ENCODE data around the gene PRAMEF17. TPM values are rescaled to one million over a fixed set of nuclear protein-coding genes. Genes with fewer than 3 reads are reported as not detected.
"Not testable (repeated sequence)": the region's sequence is repeated elsewhere in the genome, so short reads cannot be mapped to it uniquely, and the experiment has no call there.

PRAMEF17 gene
- total and polyA plus RNA-seq, 10 of the 15 experiments (the other 5 are each of a cell fraction or from before 2014, with no cell fraction given) = not detected

GRCh38 chr1:13432251-13432650 lies 42.8 kb downstream of the PRAMEF17 start:
- BruUV-seq (replicated peaks) = no TSS peak
- no peak for FAIRE-seq
- H2AFZ ChIP-seq (ENCODE audit: control insufficient read depth, low read depth, low read length) = no peak overlapping the region
- intact Hi-C loops (cut with micrococcal nuclease; ENCODE audit: unreplicated experiment) = no loop called here
- SMC1A ChIA-PET (ENCODE audit: uncharacterized antibody, unreplicated experiment) = no interaction called here
- no peaks in the 10 kb centered on the region for H3K9me3 ChIP-seq (replicated peaks; ENCODE audit: control insufficient read depth, insufficient read depth, low read length)
- POLR2A ChIA-PET = no interaction called here
- WGBS (ENCODE audit: insufficient coverage, insufficient replicate concordance, low lambda C conversion rate, missing lambda C conversion rate) = 34% methylated on average over 3 of the region's 3 CpGs
- no peak for ATAC-seq
- H3K79me2 ChIP-seq (ENCODE audit: control insufficient read depth, insufficient read depth, low read length) = no peaks in the 10 kb centered on the region
- H3K27me3 ChIP-seq (replicated peaks in 1 of 2; ENCODE audit: control insufficient read depth in 2 of 2, insufficient read depth in 2 of 2, low read length in 1 of 2) = no peaks in the 10 kb centered on the region
- no peaks in the 10 kb centered on the region for H3K36me3 ChIP-seq (ENCODE audit: control insufficient read depth in 2 of 2, insufficient read depth in 2 of 2, low read length in 1 of 2)
- no peak overlapping the region for H3K4me3 ChIP-seq
- H4K20me1 ChIP-seq (ENCODE audit: control insufficient read depth, insufficient read depth) = no peaks in the 10 kb centered on the region
- DNase-seq (ENCODE audit: low read depth, low spot score) = no peak
- TF ChIP-seq ZNF24 (IDR thresholded peaks at IDR 0.05) (no peak), BACH1 (IDR thresholded peaks at IDR 0.05; ENCODE audit: borderline replicate concordance) (no peak), IKZF2 (IDR thresholded peaks at IDR 0.05) (no peak), BCL11A (IDR thresholded peaks at IDR 0.05; ENCODE audit: low read depth, low read length) (no peak), MYC (IDR thresholded peaks at IDR 0.05; ENCODE audit: insufficient read depth, insufficient read length, insufficient replicate concordance, low read length, severe bottlenecking) (no peak), CUX1 (IDR thresholded peaks at IDR 0.05; ENCODE audit: insufficient replicate concordance, low read depth, low read length) (no peak)
- CTCF ChIA-PET = no interaction called here
- in situ Hi-C loops (cut with MboI) = no loop called here
- H3K27ac ChIP-seq (ENCODE audit: control insufficient read depth, insufficient read depth) = no peak overlapping the region
- no peak overlapping the region for H3K9ac ChIP-seq (ENCODE audit: control insufficient read depth, insufficient read depth, low read length)
- RAD21 ChIA-PET (ENCODE audit: unreplicated experiment) = no interaction called here
- H3K4me2 ChIP-seq (ENCODE audit: control insufficient read depth, insufficient read depth) = no peak overlapping the region
- H3K4me1 ChIP-seq (ENCODE audit: control insufficient read depth, insufficient read depth, low read length) = no peaks in the 10 kb centered on the region

GRCh38 chr1:13433694-13434358 lies 44.4 kb downstream of the PRAMEF17 start:
- H3K36me3 ChIP-seq (ENCODE audit: control insufficient read depth in 2 of 2, insufficient read depth in 2 of 2, low read length in 1 of 2); SMC1A ChIA-PET (ENCODE audit: uncharacterized antibody, unreplicated experiment); CTCF ChIA-PET; H3K27me3 ChIP-seq (replicated peaks in 1 of 2; ENCODE audit: control insufficient read depth in 2 of 2, insufficient read depth in 2 of 2, low read length in 1 of 2); DNase-seq (ENCODE audit: low read depth, low spot score); H3K9ac ChIP-seq (ENCODE audit: control insufficient read depth, insufficient read depth, low read length); H3K4me2 ChIP-seq (ENCODE audit: control insufficient read depth, insufficient read depth); ATAC-seq; H3K4me3 ChIP-seq; H3K9me3 ChIP-seq (replicated peaks; ENCODE audit: control insufficient read depth, insufficient read depth, low read length); FAIRE-seq; H3K79me2 ChIP-seq (ENCODE audit: control insufficient read depth, insufficient read depth, low read length); H4K20me1 ChIP-seq (ENCODE audit: control insufficient read depth, insufficient read depth); H2AFZ ChIP-seq (ENCODE audit: control insufficient read depth, low read depth, low read length); in situ Hi-C loops (cut with MboI); BruUV-seq (replicated peaks); RAD21 ChIA-PET (ENCODE audit: unreplicated experiment); H3K4me1 ChIP-seq (ENCODE audit: control insufficient read depth, insufficient read depth, low read length); H3K27ac ChIP-seq (ENCODE audit: control insufficient read depth, insufficient read depth); intact Hi-C loops (cut with micrococcal nuclease; ENCODE audit: unreplicated experiment); POLR2A ChIA-PET: not testable (repeated sequence)
- 51% methylated on average over 25 of the region's 32 CpGs for WGBS (ENCODE audit: insufficient coverage, insufficient replicate concordance, low lambda C conversion rate, missing lambda C conversion rate)
